Neuron (in vitro differentiated cells): Measurements from ENCODE around the gene DMKN.
"Not testable (repeated sequence)": the region's sequence is repeated elsewhere in the genome, so short reads cannot be mapped to it uniquely, and the experiment has no call there.

Experiments
- H2AFZ ChIP-seq: one replicate; pipeline ENCODE4 v1.6.1; 2013; ENCODE audit warnings: low read depth, mild to moderate bottlenecking, inconsistent platforms, low read length, moderate library complexity
- H3K27me3 ChIP-seq: one replicate; pipeline ENCODE4 v1.6.1; 2013; ENCODE audit warnings: low read length; ENCODE audit not compliant: insufficient read depth
- H3K36me3 ChIP-seq: one replicate; pipeline ENCODE4 v1.6.1; 2013; ENCODE audit warnings: low read length; ENCODE audit not compliant: insufficient read depth
- H3K4me1 ChIP-seq: one replicate; pipeline ENCODE4 v1.6.1; 2013; ENCODE audit warnings: low read length; ENCODE audit not compliant: insufficient read depth
- H3K4me3 ChIP-seq: 2 replicates; pipeline ENCODE4 v1.5.1; 2013; ENCODE audit warnings: mild to moderate bottlenecking, low read length, moderate library complexity
- H3K9me3 ChIP-seq: one replicate; pipeline ENCODE4 v1.6.1; 2013; ENCODE audit warnings: low read length

The DMKN gene

GRCh38 chr19:35471075-35471474 is 42.4 kb downstream of the DMKN start:
- not testable (repeated sequence) for H3K27me3 ChIP-seq, H2AFZ ChIP-seq, H3K4me1 ChIP-seq, H3K4me3 ChIP-seq, H3K36me3 ChIP-seq, H3K9me3 ChIP-seq

GRCh38 chr19:35470128-35470527 is 43.3 kb downstream of the DMKN start:
- no peak overlapping the region for H3K4me3 ChIP-seq
- no peaks in the 10 kb centered on the region for H3K4me1 ChIP-seq
- no peaks in the 10 kb centered on the region for H3K9me3 ChIP-seq
- H2AFZ ChIP-seq, result no peak overlapping the region
- no peaks in the 10 kb centered on the region for H3K27me3 ChIP-seq
- H3K36me3 ChIP-seq, result no peaks in the 10 kb centered on the region

- no peak overlapping the region for H2AFZ ChIP-seq
- H3K9me3 ChIP-seq, result no peaks in the 10 kb centered on the region
- H3K27me3 ChIP-seq, result no peaks in the 10 kb centered on the region
- no peak overlapping the region for H3K4me3 ChIP-seq
- no peaks in the 10 kb centered on the region for H3K36me3 ChIP-seq
- H3K4me1 ChIP-seq, result no peaks in the 10 kb centered on the region
Measured at GRCh38 chr19:35468637-35469036, 44.8 kb downstream of the DMKN start.

GRCh38 chr19:35466259-35466658 is 47.2 kb downstream of the DMKN start:
- Histone ChIP-seq H3K36me3 (no peaks in the 10 kb centered on the region), H3K9me3 (no peaks in the 10 kb centered on the region), H3K27me3 (no peaks in the 10 kb centered on the region), H3K4me1 (no peaks in the 10 kb centered on the region), H2AFZ (no peak overlapping the region), H3K4me3 (no peak overlapping the region)

- not testable (repeated sequence) for H2AFZ ChIP-seq, H3K36me3 ChIP-seq, H3K27me3 ChIP-seq, H3K4me1 ChIP-seq, H3K4me3 ChIP-seq, H3K9me3 ChIP-seq
Measured at GRCh38 chr19:35462956-35463355, 50.5 kb downstream of the DMKN start.

GRCh38 chr19:35462476-35462953 is 50.9 kb downstream of the DMKN start:
- H3K36me3 ChIP-seq, result no peaks in the 10 kb centered on the region
- no peak overlapping the region for H2AFZ ChIP-seq
- no peaks in the 10 kb centered on the region for H3K9me3 ChIP-seq
- H3K27me3 ChIP-seq, result no peaks in the 10 kb centered on the region
- no peak overlapping the region for H3K4me3 ChIP-seq
- no peaks in the 10 kb centered on the region for H3K4me1 ChIP-seq

- not testable (repeated sequence) for H3K27me3 ChIP-seq, H2AFZ ChIP-seq, H3K4me3 ChIP-seq
Measured at GRCh38 chr19:35461788-35462187, 51.7 kb downstream of the DMKN start.

GRCh38 chr19:35461060-35461459 is 52.4 kb downstream of the DMKN start:
- Histone ChIP-seq H3K4me3 (no peak overlapping the region), H3K9me3 (no peaks in the 10 kb centered on the region)

More at GRCh38 chr19:35461788-35462187, 51.7 kb downstream of the DMKN start:
- H3K9me3 ChIP-seq, H3K36me3 ChIP-seq, H3K4me1 ChIP-seq: not testable (repeated sequence)

GRCh38 chr19:35460608-35461007 is 52.8 kb downstream of the DMKN start:
- H3K27me3 ChIP-seq, result no peaks in the 10 kb centered on the region
- no peaks in the 10 kb centered on the region for H3K9me3 ChIP-seq
- H3K4me3 ChIP-seq, result no peak overlapping the region
- no peaks in the 10 kb centered on the region for H3K36me3 ChIP-seq
- H2AFZ ChIP-seq, result no peak overlapping the region
- no peaks in the 10 kb centered on the region for H3K4me1 ChIP-seq

More at GRCh38 chr19:35461060-35461459, 52.4 kb downstream of the DMKN start:
- Histone ChIP-seq H3K36me3 (no peaks in the 10 kb centered on the region), H3K4me1 (no peaks in the 10 kb centered on the region), H3K27me3 (no peaks in the 10 kb centered on the region), H2AFZ (no peak overlapping the region)

GRCh38 chr19:35459414-35460082 is 53.9 kb downstream of the DMKN start:
- H2AFZ ChIP-seq, result no peak overlapping the region
- no peak overlapping the region for H3K4me3 ChIP-seq
- H3K27me3 ChIP-seq, result no peaks in the 10 kb centered on the region
- no peaks in the 10 kb centered on the region for H3K36me3 ChIP-seq
- H3K4me1 ChIP-seq, result no peaks in the 10 kb centered on the region
- H3K9me3 ChIP-seq, result no peaks in the 10 kb centered on the region

- Histone ChIP-seq H3K36me3 (no peaks in the 10 kb centered on the region), H3K27me3 (no peaks in the 10 kb centered on the region), H3K9me3 (no peaks in the 10 kb centered on the region), H3K4me1 (no peaks in the 10 kb centered on the region), H2AFZ (no peak overlapping the region), H3K4me3 (no peak overlapping the region)
Measured at GRCh38 chr19:35458731-35459391, 54.6 kb downstream of the DMKN start.

- H3K4me1 ChIP-seq, result no peaks in the 10 kb centered on the region
- H3K4me3 ChIP-seq, result no peak overlapping the region
- no peaks in the 10 kb centered on the region for H3K9me3 ChIP-seq
- H3K36me3 ChIP-seq, result no peaks in the 10 kb centered on the region
- H3K27me3 ChIP-seq, result no peaks in the 10 kb centered on the region
- no peak overlapping the region for H2AFZ ChIP-seq
Measured at GRCh38 chr19:35458192-35458591, 55.3 kb downstream of the DMKN start.

- H3K27me3 ChIP-seq, result no peaks in the 10 kb centered on the region
- no peaks in the 10 kb centered on the region for H3K36me3 ChIP-seq
- H3K4me1 ChIP-seq, result no peaks in the 10 kb centered on the region
Measured at GRCh38 chr19:35457173-35457572, 56.3 kb downstream of the DMKN start.

More at GRCh38 chr19:35457173-35457572, 56.3 kb downstream of the DMKN start:
- Histone ChIP-seq H2AFZ (no peak overlapping the region), H3K9me3 (no peaks in the 10 kb centered on the region), H3K4me3 (no peak overlapping the region)
